Hepatocyte (in vitro differentiated cells): ENCODE results near the gene DDX5.

Source experiments
- CTCF ChIP-seq: fragments of 200-600 bp; sonication (generic); IDR thresholded peaks from 2 replicates; pipeline ENCODE4 v1.5.1; 2016; ENCODE audit warnings: antibody characterized with exemption, mild to moderate bottlenecking; ENCODE audit not compliant: poor library complexity
- EZH2 ChIP-seq: fragments of 200-600 bp; sonication (generic); IDR thresholded peaks from 2 replicates; pipeline ENCODE4 v1.6.1; 2016; ENCODE audit warnings: antibody characterized with exemption, mild to moderate bottlenecking, borderline replicate concordance
- EZH2phosphoT487 ChIP-seq: fragments of 200-600 bp; sonication (generic); IDR thresholded peaks from one replicate; pipeline ENCODE4 v1.6.1; 2018; ENCODE audit warnings: antibody characterized with exemption, mild to moderate bottlenecking, low read depth, moderate library complexity; ENCODE audit not compliant: unreplicated experiment, severe bottlenecking

DNA sequence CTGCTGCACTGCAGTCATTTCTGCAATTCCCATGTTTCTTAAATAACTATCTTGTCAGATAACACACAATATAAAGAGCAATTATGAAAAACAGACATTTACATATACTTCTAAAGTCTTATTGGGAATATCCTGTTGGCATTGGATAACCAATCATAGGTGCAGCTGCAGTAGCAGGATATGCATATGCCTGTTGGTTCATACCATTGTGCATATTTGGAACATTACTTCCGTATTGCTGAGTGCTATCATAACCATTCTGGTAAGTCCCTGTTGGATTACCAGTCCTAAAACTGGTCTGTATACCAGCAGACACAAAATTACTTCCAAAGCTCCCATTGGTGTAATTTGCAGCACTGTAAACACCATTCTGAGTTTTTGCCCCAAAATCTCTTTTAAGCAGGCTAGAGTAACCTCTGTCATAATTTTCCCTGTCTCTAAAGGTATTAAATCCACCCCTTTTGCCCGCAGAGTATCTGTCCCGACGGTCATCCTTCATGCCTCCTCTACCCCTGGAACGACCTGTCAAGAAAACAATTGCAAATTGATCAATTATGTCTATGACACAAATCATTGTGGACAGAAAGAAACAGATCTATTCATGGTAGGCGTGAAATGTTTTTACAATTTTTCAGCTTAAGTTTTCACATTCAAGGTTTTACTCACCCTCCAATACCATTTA, 6.1 kb downstream of the DDX5 start:
- no peak for TF ChIP-seq CTCF
- no peak for TF ChIP-seq EZH2
- TF ChIP-seq EZH2phosphoT487, result no peak
